ENCODE data around the gene C12orf42.

The C12orf42 gene

DNA sequence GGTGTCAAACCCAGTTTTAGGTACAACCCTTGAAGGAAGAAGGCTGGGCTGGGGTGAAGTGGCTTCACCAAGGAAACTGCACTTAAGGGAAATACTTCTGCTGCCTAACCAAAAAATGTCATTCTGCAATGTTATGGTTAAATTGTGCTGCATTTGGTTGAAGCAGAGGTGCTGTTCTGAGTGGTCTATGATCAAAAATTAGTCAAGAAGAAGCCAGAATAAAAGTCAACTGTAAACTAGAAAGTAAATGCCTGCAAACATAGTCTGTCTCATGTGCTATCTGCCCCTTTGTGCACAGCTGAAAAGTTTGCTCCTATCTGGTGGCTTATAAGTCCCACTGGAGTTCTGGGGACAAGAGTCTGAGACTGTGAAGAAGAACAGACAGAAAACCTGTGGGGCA lies 158.8 kb downstream of the C12orf42 start:
- DNase-seq (ENCODE audit: low read depth in 2 of 2), result no peak

DNA sequence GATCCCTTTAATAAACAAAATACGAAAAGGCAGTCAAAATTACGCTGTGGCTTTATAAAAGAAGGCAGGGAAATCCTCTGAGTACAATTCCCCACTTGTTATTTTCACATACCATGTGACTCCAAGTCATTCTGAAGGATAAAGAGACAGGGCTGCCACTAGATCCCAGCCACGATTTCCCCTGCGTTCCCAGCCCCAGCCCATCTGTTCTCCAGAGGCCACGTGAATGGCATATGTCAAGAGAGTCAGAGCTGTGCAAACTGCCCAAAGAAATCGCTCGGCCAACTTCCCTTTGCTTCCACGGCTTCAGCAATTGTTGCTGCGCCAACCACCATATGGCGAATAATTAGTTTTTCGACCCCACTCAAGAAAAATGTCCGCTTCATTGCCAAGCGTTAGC lies 161.3 kb downstream of the C12orf42 start:
- DNase-seq (ENCODE audit: low read depth in 2 of 2), result no peak

GRCh38 chr12:103333676-103334075 lies 162.1 kb downstream of the C12orf42 start:
- no peak for DNase-seq (ENCODE audit: low read depth in 2 of 2)

- no peak for DNase-seq (ENCODE audit: low read depth in 2 of 2)
Measured at GRCh38 chr12:103331643-103332042, 164.1 kb downstream of the C12orf42 start.

GRCh38 chr12:103330672-103331071 lies 165.1 kb downstream of the C12orf42 start:
- DNase-seq (ENCODE audit: low read depth in 2 of 2), result no peak

GRCh38 chr12:103327676-103328075 lies 168.1 kb downstream of the C12orf42 start:
- no peak for DNase-seq (ENCODE audit: low read depth in 2 of 2)

GRCh38 chr12:103326190-103326589 lies 169.6 kb downstream of the C12orf42 start:
- no peak for DNase-seq (ENCODE audit: low read depth in 2 of 2)

DNA sequence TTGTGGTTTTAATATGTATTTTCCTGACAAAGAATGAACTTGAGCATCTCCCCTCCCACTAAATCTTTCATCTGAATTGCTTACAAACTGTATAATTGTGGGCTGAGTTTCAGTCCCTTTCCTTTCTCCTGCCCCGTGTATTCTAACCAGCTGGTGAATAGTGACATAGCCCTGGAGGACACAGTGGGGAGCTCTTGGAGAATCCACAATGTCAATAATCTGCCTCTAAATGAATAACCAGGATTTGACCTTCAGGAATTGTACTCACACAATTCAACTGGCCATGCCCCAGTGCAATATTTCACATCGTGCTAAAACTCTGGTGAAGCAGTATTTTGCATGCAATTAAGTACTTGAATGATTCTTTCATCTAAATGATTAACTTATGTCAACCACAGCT lies 177.2 kb downstream of the C12orf42 start:
- DNase-seq (ENCODE audit: low read depth in 2 of 2), result no peak

DNA sequence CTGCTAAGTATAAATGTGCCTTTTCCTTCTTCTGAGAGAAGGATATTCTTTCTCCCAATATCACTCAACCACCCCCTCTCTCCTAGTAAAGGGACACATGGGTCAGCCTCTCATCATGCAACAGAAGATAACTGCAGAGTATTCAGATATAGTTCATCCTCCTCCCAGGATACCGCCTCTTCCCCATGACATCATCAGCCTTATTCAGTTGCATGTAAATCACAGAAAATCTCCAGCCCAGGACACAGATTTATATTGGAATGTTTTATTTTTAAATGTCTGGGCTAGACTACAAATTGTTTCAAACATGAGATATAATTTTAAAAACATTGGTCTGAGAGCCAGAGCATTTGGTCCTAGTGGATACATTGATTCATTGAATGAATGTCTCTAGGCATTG lies 178.5 kb downstream of the C12orf42 start:
- no peak for DNase-seq (ENCODE audit: low read depth in 2 of 2)

- no peak for DNase-seq (ENCODE audit: low read depth in 2 of 2)
Measured at GRCh38 chr12:103314786-103315185, 181.0 kb downstream of the C12orf42 start.

GRCh38 chr12:103313894-103314293 lies 181.9 kb downstream of the C12orf42 start:
- no peak for DNase-seq (ENCODE audit: low read depth in 2 of 2)

DNA sequence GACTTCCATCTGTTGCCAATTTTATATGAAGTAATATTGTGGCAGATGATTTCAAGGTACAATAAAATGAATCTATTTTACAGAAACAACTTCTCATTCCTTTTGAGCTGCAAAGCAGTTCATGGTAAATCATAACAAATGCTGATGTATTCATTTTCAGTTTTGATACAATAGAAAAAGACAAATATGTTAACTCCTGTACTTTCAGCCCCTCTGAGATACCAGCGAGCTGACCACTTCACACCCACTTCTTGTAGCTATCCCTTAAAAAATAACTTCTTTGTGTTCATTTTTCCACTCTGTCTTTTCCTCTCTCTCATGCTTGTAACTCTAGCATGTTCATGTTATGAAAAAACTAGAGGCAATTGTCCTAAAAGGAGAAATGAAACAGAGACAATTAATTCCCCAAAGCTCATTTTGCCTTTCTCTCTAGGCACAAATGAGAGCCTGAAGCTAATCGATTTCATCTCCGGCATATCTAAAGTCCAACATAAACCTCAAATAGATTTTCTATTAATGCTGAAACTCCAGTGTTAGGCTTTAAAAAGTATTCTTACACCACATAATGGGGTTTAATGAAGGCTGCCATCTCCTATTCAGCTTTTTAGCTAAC lies 182.9 kb downstream of the C12orf42 start:
- DNase-seq (ENCODE audit: low read depth in 2 of 2), result no peak

DNA sequence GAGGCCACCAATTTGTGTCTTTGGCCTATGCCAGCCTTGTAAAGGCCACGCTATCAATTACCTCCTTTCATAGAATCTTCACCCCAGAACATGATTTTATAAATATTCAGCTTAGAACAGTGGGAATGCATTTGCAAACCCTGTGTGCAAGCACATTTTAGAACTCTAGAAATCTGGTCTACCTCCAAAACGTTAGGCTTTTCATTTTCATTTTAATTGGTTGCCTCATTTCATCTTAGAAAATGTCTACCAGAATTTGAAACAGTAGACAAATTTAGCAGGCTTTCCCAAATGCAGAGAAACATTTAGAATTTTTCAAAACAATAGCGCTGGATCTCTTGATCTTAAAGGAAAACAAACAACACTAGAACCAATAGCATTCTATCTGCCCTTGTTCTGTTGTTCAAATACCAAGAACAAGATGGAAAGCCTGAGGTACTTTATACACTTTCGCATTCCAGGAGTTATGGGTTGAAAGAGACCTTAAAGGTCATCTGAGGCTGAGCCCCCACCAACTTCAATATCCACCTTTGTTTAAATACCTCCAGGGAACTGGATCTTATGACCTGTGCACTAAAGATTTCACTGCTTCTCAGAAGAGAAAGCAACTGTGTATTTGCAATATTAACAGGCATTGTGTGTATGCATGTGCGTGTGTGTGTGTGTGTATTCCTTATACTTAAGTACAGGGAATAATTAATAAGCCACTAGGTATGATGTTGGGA lies 185.1 kb downstream of the C12orf42 start:
- DNase-seq (ENCODE audit: low read depth in 2 of 2), result no peak

- DNase-seq (ENCODE audit: low read depth in 2 of 2), result no peak
Measured at GRCh38 chr12:103308396-103308795, 187.4 kb downstream of the C12orf42 start.

DNA sequence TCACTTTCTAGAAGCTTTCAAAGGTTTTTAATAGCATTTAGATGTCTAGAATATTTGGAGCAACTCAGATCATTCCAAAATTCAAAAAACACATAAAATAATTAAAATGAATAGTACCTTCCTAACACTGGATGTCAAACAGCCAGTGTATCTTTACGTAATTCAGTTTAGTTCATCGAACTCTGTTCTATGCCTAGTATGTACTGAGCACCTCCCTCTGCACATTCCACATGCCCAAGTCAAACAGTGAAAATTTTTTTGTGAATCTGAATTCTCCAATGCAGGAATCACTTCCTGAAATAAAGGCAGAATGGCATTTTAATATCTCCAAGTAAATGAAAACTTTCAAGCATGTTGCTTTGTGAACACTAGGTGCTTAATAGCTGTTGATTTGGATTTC lies 192.3 kb downstream of the C12orf42 start:
- no peak for DNase-seq (ENCODE audit: low read depth in 2 of 2)

- no peak for DNase-seq (ENCODE audit: low read depth in 2 of 2)
Measured at GRCh38 chr12:103301642-103302591, 193.9 kb downstream of the C12orf42 start.

DNA sequence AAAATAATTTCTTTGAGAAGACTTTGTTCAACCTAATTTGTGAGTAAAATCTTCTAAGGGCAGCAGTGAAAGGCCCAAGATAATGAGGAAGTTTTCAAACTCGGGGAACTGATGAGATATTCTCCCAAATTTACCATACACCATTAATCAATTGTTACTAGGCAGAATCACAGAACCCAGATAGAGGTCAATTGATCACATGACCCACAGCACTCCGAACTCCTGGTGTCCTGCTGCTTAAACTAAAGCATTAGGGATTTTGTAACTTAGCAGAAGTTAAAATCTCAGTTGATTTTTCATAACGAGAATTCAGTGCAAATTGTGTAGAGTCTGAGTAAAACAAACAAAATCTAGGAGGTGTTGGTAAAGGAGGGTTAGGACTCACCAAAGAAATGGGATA lies 207.8 kb downstream of the C12orf42 start:
- DNase-seq (ENCODE audit: low read depth in 2 of 2), result no peak

DNA sequence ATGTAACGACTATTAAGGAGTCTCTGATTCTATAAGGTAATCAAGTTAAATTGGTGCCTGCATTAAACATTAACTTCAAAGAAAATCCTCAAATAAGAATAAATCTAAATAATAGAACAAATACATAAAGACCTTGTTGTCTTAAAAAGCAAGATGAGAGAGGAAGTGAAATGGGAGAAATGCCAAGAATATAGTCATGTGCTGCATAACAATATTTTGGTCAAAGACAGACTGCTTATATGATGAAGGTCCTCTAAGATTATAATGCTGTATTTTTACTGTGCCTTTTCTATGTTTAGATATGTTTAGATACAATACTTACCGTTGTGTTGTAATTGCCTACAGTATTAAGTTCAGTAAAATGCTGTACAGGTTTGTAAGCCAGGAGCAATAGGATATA lies 213.6 kb downstream of the C12orf42 start:
- DNase-seq (ENCODE audit: low read depth in 2 of 2), result no peak

- DNase-seq (ENCODE audit: low read depth in 2 of 2), result no peak
Measured at GRCh38 chr12:103279444-103279843, 216.3 kb downstream of the C12orf42 start.

GRCh38 chr12:103278329-103278728 lies 217.4 kb downstream of the C12orf42 start:
- DNase-seq (ENCODE audit: low read depth in 2 of 2), result no peak

DNA sequence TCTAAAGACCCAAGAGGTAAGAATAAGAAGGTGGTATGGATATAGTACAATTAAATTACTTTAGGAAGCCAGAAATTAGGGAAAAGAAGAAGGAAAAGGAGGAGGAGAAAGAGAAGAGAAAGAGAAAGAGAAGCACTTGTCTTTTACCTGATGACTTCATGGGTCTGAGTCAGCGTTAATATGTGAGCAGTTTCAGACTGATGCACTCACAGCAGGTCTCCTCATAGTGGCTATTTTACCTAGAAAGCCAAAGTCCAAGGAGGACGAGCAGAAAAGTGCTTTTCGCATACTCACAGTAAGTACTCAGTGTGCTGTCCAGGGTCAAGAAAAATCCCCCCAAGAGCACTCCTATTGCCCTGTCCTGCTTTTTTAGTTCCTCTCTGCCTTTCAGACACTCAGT lies 222.1 kb downstream of the C12orf42 start:
- no peak for DNase-seq (ENCODE audit: low read depth in 2 of 2)

DNA sequence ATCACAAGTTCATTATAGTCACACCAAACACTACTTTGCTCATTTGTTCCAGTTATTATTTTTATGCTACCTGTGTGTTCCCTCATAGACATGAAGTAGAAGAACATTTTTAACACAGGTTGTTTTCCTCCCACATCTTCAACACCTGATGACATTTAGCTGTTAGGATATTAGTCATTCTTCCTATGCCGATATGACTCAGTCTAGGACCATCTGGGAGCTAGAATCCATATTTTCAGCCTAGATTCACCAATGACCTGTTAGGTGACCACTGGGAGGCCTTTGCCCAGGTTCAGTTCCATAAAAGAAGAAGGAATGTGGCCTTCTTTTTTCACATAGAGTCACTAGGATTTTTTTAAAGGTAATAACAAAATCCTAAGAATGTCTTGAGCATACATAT lies 222.8 kb downstream of the C12orf42 start:
- no peak for DNase-seq (ENCODE audit: low read depth in 2 of 2)

- DNase-seq (ENCODE audit: low read depth in 2 of 2), result no peak
Measured at GRCh38 chr12:103269946-103270345, 225.8 kb downstream of the C12orf42 start.

All from stimulated activated CD8-positive, alpha-beta memory T cell treated with anti-CD3 and anti-CD28 coated beads, Interleukin-2, amount 100 ng/mL, for 48 hours (primary cell).